Myocyte (in vitro differentiated cells): ENCODE results near the gene ITLN1. TPM values are rescaled to one million over a fixed set of nuclear protein-coding genes. Genes with fewer than 3 reads are reported as not detected.
A peak's percentile ranks its signal among the peaks of the same experiment; 100 is the strongest.

Experiments
- DNase-seq: peaks from one replicate; pipeline ENCODE4 v3.0.0-alpha.2; 2012; ENCODE audit warnings: low read depth
- total RNA-seq: library from RNA; depleted of rRNA; stranded (reverse); fragments of >200 nt; gene quantifications from 2 replicates; pipeline ENCODE4 v1.2.3, GENCODE V29; 2014

Gene ITLN1
- total RNA-seq, 1 donor from 2014 or later, result not detected

GRCh38 chr1:160858507-160858906, 26.5 kb downstream of the ITLN1 start:
- no peak for DNase-seq

GRCh38 chr1:160858097-160858496, 26.9 kb downstream of the ITLN1 start:
- no peak for DNase-seq

- no peak for DNase-seq
Observed at GRCh38 chr1:160855181-160855981, 29.6 kb downstream of the ITLN1 start.

GRCh38 chr1:160853754-160854153, 31.2 kb downstream of the ITLN1 start:
- no peak for DNase-seq

- no peak for DNase-seq
Observed at GRCh38 chr1:160853014-160853413, 32.0 kb downstream of the ITLN1 start.

GRCh38 chr1:160850993-160851392, 34.0 kb downstream of the ITLN1 start:
- DNase-seq, result no peak

- DNase-seq, result no peak
Observed at GRCh38 chr1:160850541-160850940, 34.4 kb downstream of the ITLN1 start.

GRCh38 chr1:160846281-160846680, 38.7 kb downstream of the ITLN1 start:
- no peak for DNase-seq

- no peak for DNase-seq
Observed at GRCh38 chr1:160844447-160845232, 40.3 kb downstream of the ITLN1 start.

GRCh38 chr1:160841079-160841478, 43.9 kb downstream of the ITLN1 start:
- DNase-seq, result no peak

- DNase-seq, result no peak
Observed at GRCh38 chr1:160839746-160840145, 45.2 kb downstream of the ITLN1 start.

- DNase-seq, result no peak
Observed at GRCh38 chr1:160838888-160839287, 46.1 kb downstream of the ITLN1 start.

- peak; percentile 74 for DNase-seq
Observed at GRCh38 chr1:160837558-160838205, 47.3 kb downstream of the ITLN1 start.

- DNase-seq, result peak; percentile 22
Observed at GRCh38 chr1:160836981-160837557, 47.9 kb downstream of the ITLN1 start.

GRCh38 chr1:160836561-160836960, 48.4 kb downstream of the ITLN1 start:
- no peak for DNase-seq

GRCh38 chr1:160835751-160836150, 49.2 kb downstream of the ITLN1 start:
- DNase-seq, result no peak

- DNase-seq, result peak; percentile 45
Observed at GRCh38 chr1:160834945-160835565, 49.9 kb downstream of the ITLN1 start.

GRCh38 chr1:160830321-160831153, 54.4 kb downstream of the ITLN1 start:
- peak; percentile 48 for DNase-seq

- no peak for DNase-seq
Observed at GRCh38 chr1:160829766-160830165, 55.2 kb downstream of the ITLN1 start.

- no peak for DNase-seq
Observed at GRCh38 chr1:160827418-160827817, 57.6 kb downstream of the ITLN1 start.
